Inflammatory macrophage (primary cell): ENCODE measurements around the gene INSYN2B.

Experiments
- DNase-seq, 2 donors: peaks; one replicate each; pipeline ENCODE4 v3.0.0-alpha.2; 2020 to 2022

Gene INSYN2B

DNA sequence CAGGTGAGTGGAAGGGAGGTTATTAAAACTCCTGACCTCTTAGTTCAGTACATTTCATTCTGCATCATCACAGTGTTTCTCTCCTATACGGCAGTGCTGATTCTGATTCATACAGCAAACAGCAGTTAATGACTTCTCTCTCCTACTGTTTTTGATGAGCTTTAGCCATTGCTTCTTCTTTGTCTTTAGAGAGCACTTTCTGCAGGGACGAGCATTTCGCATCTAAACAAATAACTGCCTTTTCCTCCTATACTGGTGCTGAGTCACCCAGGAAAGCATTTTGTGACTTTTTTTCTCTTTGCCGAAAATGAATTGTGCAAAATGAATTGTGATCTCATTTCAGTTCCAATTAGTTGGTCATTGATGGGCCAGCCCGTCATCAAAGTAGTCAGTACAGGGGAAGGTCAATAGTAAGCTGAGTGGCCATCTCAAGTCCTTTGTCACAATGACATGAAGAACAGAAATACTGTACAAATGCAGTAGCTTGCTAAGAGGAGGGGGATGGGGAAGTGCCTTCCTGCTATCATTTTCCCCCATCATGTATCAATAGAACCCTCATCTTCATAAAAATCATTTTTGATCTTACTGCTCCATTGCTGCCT is 98.5 kb downstream of the INSYN2B start:
- DNase-seq = peak in 1 of 2 donors; percentile 19

DNA sequence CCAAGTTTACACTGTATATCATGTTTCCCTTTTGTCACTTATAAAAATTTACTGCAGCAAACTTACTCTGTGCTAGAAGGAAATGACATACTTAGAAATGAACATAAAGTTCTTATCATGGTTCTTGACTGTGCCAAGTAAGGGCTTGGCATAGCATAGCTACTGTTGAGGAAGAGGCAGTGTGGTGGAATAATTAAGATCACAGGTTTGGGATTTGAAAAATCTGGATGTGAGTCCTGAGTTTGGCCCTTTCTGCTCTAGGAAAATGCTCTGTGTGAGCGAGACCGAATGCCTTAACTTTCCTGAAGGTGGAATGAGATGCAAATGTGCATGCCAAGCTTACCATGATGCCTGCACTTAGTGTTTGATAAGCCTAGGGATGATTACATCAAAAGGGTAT is 99.5 kb downstream of the INSYN2B start:
- no peak for DNase-seq

DNA sequence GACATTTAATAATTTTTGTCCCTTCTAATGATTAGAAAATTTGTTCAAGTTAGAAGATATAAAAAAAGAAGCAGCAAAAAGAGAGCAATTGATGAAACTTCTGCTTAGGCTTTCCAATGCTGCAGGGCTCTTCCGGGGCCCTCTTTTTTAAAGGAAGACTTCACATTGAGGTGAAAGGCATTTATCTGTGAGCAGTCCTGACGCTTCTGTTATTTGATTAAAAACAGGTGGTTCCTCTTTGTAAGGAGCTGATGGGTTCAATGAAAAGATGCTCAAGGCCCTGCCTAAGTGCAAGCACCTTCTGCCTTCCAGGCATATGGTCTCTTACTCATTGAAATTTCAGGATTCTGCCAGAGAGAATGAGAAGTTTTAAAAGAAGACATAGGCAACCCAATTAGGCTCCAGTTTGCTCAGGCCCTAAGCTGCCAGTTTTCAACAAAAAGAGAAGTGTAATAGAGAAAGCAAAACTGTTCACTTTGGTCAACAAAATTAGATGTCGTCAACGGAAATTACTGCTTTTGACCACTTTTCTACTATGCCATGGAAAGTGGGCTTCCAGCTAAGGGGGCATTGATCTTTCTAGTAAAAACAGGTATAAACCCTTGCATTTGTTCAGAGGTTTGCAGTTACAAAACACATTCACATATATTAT is 100.2 kb downstream of the INSYN2B start:
- DNase-seq = peak; percentile 39 to 45

DNA sequence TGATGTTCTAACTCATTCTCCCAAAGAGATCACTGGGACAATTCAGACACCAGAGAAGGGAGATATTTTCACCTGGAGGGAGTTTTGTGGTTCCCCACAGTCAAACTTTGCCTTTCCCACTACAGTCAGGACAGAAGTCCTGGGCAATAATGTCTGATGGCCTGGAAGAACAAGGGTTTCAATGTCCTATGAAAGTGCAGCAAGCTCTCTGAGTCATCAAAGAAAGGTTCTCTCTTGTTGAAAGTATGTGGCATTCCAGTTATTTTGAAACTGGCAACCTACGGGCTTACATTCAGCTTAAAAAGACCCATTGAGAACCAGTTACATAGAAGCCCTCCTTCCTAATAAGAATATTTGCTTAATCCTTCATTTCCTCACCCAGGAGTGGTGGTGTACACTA is 103.9 kb downstream of the INSYN2B start:
- DNase-seq = peak; percentile 50 to 58

DNA sequence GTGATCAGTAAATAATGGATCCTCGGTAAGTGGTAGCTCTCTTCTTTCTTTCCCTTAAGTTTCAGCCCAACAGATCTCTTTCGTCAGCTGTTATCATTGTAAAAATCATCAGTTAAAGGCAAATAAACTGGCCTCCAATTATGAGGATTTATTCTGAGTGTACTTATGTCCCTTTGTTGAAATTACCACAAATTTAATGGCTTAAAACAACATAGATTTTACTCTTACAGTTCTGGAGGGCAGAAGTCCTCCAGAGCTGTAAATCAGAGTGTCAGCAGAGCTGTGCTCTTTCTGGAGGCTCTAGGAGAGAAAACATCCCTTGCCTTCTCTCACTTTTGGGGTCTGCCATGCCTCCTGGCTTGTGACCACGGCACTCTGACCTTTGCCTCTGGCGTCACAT is 104.6 kb downstream of the INSYN2B start:
- no peak for DNase-seq

DNA sequence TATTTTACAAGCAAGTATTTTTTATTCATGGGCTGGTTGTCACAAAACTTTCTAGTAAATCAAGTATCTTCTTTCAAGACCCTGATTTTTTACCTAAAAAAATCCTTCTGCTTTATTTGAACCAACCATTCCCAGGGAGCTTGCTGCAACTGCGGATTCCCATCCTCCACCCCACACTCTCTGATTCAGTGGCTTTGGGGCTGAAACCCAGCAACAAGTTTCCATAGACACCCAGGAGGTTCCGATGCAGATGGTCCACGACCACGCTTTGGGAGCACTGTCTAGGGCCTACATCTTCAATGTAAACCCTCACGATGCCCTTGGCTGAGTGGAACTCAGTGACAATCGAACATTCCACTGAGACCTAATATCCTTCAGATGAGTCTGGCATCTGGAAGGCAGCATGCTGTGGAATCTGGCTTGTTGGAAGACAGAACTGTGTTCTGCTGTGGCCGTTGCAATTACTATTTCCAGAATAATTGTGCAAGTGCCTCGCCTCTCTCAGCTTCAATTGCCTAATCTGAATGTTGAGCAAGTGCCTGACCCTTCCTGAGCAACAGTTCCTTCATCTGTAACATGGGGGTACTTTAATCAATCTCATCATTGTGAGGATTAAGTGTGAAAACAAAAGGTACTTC is 105.1 kb downstream of the INSYN2B start:
- DNase-seq = peak; percentile 84 to 86

DNA sequence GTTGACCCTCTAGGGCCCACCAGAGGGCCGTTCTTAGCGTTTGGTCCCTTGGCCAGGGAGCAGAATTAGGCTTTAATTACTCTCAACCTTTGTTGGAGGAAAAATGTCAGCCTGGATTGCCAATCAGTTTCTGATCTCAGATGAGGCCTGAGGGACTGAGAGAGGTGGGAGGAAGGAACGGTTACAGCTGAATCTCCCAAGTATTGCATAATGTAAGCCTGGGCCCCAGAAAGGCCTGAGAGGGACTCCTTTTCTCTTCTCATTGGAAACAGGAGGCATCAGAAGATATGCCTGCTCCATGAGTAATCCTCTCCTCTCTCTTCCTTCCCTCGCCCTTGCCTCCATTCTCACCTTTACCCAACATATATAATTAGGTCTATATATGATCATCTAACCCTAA is 105.7 kb downstream of the INSYN2B start:
- DNase-seq = peak; percentile 54 to 60

DNA sequence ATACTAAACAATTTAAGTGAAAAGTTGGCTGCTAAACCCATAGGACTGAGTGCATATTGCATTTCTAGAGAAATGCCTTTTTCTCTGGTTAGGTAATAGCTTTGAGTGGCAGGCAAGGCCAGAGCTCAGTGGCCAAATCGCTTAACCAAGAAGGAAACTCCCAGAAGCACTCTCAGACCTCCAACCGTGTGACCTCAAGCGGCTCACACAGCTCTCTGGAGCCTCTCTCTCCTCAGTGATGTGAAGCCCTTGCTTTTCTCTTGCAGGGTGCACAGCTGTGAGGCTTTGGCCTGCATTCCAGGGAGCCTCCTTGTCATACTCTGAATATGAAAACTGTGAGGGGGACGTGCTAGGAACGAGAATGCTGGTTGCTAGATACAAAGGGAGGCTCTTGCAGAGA is 106.7 kb downstream of the INSYN2B start:
- DNase-seq = peak; percentile 75 to 83

DNA sequence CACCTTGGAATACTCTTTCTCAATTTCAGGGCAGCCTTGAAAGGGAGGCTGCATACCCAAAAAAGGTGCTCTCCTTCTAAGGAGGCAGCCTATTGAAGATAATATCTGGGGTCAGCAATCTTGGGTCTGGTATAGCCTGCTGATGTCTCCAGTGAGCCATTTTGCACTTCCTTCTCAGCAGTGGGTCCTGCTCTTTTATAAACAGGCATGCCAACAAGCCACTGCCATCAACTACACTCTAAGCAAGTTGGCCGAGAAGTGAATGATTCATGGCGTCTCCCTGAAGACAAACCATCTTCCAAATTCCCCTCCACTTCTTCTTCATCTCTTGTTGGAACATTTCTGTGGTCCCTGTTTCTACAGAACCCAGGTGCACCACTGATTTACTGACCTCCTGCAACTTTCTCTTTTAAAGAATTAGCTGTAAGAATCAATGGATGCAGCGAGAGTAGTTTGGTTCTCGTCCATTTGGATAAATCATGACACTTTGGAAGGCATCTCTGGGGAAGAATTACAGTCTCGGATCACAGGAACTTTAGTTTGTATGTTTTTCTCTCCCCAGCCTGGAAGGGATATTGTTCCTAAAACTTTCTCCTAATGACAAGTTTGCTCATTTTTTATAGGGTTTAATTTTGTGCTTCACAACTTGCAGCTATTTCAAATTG is 108.3 kb downstream of the INSYN2B start:
- DNase-seq = no peak

DNA sequence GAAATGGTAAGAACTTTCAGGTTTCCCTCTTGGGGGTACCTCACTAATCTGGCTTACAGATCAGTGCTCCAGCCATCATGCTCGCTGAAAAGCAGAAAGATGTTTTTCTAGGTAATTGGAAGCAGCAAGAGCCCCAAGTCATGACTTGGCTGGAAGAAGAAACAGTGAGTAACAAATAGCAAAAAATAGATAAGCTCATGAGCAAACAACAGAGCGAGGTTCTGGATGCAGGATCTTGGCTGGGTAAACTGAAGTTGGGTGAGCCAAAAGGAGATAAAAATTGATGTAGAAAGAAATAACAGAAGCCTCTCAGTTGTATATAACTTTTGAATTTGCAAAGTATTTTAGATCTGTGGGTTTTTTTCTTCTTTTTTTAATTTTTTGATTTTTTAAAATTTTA is 110.1 kb downstream of the INSYN2B start:
- DNase-seq = no peak

DNA sequence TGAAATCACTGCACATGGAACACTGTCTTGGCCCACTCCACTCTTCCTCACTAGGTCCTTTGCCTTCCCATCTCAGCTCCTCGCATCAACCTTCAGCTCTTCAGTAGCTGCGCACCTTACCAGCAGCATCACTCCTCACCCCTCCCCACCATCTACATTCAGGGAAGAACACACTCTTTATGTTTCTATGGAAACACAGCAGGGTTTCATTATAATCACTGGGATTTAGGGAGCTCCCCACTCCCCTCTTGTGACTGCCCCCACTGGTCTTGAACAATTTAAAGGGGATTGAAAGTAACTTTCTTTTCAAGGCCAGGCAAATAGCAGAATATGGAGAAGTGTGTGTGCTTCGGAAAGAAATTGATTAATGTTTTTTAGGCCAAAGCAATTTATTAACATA is 111.2 kb downstream of the INSYN2B start:
- no peak for DNase-seq

DNA sequence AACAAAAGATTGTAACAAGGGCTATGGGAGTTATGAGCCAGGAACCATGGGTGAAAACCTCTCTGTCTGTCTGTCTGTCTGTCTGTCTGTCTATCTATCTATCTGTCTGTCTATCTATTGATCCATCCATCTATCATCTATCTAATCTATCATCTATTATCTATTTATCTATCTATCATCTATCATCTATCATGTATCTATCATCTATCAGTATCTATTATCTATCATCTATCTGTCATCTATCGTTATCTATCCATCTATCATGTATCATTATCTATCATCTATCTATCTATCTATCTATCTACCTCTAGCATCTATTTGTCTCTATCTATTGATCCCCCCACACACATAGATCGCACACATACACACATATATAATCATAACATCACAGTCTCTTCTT is 112.9 kb downstream of the INSYN2B start:
- DNase-seq = no peak

DNA sequence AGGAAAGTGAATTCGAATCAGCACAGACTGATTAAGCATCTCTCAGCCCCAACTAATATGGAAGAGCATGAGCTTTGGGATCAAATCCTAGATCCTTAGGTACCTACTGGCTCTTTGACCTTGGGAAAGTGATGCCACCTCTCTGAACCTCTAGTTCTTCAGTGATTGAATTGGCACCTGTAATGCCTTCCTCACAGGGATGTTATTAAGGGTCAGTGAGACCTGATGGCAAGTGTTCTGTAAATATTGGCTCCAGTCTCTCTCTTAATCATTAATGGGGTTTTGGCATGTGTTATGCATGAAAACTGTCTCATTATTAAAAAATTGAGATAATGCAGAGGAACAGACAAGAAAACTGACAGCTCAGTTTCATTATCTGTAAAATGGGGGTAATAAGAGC is 115.8 kb downstream of the INSYN2B start:
- no peak for DNase-seq

DNA sequence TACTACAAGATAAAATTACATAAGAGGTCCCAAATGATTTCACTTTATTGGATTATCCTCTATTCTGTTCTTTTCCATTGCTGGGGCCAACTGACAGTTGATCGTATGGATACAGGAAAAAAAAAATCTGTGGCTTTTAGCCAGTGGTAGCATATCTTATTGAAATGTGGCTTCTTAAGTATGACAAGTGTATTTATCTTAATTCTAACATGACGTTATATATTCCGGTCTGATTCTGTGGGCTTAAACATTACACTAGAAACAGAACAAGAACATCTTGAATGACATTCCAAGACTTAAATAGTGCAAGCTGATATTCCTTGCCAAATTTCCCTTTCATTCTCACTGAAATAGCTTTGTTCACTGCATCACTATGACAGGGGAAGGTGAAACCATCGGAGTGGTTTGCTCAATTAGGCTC is 117.9 kb downstream of the INSYN2B start:
- DNase-seq = no peak

DNA sequence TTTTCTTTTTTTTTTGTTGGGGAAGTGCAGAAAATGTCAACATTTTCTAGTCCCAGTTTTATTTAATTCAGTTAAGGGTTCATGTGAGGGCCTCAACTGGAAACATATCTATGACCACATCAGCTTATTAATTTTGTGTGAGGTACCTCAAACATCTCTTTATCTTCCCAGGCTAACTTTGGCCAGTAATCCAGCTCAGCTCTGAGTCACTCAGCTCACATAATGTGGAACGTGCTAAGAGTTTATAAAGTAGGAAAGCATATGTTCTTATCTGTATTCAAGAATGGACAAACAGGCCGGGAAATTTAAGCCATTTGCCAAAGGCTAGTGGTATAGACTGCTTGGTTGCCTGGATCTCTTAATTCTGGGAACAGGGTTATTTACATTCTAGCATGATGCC is 118.4 kb downstream of the INSYN2B start:
- DNase-seq = no peak

DNA sequence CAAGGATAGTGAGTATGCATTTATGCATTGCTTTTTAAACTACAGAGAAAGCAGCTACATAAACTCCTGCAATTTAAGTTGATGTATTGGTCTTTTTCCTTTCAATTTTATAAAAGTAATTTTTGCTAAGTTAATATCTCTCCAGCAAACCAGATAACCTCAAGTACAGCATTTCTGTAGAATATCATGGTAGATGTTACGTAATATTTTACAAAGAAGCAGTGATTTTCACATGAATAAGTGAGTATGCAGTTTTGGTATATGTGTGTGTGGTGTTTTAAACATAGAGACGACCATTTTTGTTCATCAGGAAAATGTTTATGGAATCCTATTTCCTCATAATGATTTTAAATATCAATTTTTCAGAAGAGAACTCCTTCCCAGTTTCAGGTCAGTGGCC is 118.9 kb downstream of the INSYN2B start:
- no peak for DNase-seq

DNA sequence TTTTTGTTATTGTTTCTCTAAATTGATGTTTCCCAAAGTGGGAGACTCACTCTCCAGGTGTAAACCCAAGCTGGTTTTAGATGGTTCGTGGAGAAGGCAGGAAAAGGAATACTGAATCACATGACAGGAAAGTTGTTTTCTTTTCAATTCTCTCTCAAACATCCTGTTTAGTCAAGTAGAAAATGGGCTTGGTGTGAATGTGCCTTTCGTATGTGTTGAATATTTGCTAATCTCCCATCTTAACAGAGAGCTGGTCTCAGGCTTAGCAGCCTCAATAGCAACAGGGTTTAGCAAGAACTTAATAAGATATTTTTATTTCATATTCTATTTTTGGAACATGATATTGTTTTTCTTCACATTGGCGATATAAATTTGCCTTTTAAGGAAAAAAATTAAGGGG is 119.7 kb downstream of the INSYN2B start:
- DNase-seq = no peak

DNA sequence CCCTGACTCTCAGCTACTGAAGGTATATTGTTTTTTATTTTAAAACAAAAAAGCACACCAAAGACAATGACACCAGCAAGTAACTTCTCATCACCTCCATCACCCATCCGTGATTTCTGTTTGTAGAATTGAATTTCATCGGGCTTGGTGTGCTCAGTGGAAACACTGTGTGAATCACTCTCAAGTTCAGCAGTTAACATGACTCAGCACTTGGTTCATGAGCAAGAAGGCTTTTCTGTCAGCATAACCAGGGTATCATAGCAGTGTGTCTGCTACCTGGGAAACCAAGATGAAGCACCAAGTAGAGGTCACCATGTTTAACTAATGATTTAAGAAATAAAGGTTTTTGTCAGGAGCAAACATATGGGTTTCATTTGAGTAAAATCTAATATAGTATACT is 123.7 kb downstream of the INSYN2B start:
- DNase-seq = no peak

DNA sequence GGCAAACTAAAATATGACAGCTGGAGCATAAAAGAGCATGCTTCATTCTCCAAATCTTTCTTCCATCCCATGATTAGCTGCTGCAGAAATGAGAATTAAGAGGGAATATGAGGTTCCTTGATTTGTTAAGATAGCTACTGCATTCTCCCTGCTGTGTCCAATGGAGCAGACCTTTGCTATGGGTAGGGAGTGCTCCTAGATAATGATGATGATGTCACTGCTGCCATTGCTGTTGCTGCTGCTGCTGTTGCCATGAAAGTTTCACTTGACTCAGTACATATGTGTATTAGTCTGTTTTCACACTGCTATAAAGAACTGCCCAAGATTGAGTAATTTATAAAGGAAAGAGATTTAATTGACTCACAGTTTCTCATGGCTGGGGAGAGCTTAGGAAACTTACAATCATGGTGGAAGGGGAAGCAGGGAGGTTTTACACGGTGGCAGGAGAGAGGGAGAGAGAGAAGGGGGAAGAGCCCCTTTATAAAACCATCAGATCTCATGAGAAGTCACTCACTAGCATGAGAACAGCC is 128.9 kb downstream of the INSYN2B start:
- DNase-seq = no peak

DNA sequence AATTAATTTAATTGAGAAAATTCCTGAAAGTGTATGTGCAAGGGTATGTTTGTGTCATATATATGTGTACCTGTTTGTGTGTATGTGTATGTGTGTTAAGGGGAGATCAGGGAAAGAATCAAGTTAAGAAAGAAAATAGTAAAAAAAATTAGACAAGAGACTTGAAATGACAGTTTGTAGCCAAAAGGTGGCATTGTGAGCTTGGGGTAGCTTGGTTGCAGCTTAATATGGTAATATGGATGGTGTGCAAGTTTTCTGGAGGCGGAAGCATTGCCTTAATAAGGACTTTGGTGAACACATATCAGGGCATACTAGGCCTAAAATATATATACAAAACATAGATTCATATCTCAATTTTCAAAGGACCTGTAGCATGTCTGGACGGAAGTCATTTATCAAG is 129.9 kb downstream of the INSYN2B start:
- DNase-seq = peak in 1 of 2 donors; percentile 7

DNA sequence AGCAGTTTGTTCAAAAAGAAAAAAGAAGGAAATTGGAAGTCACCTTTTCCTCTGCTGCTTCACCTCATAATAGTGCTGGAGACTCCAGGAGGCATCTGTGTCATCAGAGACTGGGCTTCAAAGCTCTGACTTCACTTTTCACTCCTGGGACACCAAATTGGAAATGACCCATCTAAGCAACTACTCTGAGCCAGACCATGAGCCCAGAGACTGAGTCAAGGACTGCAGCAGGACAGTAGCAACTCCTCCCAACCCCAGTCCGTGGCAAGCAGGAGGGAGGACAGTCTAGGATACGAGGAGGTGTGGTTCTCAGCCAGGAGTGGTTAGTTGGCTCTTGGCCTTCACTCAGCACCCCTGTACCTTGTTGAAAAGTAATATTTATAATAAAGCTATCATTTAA is 131.5 kb downstream of the INSYN2B start:
- DNase-seq = no peak

DNA sequence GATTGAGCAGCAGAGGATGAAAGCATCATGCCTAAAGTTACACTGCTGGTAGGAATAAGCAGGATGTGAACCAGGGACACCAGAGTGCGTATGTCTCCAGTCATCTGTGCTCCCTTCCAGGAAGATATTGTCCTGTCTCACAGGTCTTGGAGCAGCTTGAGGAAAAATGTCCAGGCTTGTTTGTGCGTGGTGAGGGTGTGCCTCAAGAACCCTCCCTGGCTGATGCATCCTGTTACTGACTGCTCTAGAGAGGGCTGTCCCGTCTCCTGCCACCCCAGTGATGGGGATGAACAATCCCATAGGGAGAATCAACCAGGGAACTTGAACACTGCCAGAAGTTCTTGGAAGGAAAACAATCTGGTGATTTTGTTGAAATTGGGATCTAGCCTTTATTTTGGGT is 132.0 kb downstream of the INSYN2B start:
- DNase-seq = no peak

DNA sequence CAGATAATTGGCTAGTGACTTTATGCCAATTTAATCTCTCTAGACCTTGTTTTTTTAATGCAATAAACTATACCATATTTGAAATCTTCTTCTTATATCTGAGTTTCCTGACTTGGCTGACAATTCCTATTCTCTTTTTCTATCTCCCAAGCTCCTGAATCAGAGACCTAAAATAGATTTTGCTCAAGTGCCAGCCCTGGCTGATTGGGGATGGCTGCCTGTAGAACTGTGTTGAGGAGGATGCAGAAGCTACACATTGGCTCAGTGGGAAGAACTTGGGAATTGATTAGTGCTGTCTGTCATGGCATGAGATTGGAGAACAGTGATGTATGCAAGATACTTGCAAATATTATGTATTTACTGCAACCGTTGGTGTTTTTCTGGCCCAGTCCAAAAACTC is 132.8 kb downstream of the INSYN2B start:
- no peak for DNase-seq

DNA sequence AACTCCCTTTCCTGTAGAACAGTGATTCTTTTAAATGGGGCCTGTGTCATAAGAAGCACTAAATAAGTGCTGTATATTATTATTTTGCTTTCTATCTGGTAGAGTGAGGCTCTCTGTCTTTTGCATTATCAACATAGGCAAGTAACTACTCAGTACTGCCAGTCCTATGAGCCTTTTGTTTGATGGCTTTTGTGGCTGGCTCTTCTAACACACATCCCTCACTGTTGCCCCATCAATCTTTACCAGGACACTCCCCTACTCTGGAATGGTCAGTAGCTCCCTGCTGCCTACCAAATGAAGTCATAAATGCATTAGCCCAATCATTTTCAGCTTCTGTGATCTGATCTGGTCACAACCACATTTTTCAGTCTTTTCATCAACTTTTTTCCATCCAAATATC is 137.6 kb downstream of the INSYN2B start:
- no peak for DNase-seq
